Measurements from ENCODE around the gene ITSN1. TPM values are rescaled to one million over a fixed set of nuclear protein-coding genes. Genes with fewer than 3 reads are reported as not detected.
A peak's percentile ranks its signal among the peaks of the same experiment; 100 is the strongest.

ITSN1 gene
- total and polyA plus RNA-seq, 2 experiments from 2014 or later = 77.9 to 95.7 TPM

- H3K4me1 ChIP-seq (ENCODE audit: insufficient read depth) = peaks cover 44% of the 10 kb centered on the region
- H3K4me3 ChIP-seq = no peak overlapping the region
- H2AFZ ChIP-seq = no peak overlapping the region
- DNase-seq (ENCODE audit: low spot score) = no peak
- H3K9me3 Mint-ChIP-seq = no peaks in the 10 kb centered on the region; the same call in 2 of the 3 replicates
- no peaks in the 10 kb centered on the region for H3K27me3 ChIP-seq (ENCODE audit: insufficient read depth)
- H3K4me2 ChIP-seq = peak overlapping the region; percentile 5; the same call in 1 of the 2 replicates
- TF ChIP-seq POLR2AphosphoS5 (IDR thresholded peaks at IDR 0.05; ENCODE audit: low read depth) (no peak), ZNF331 (CRISPR knock-in tag; IDR thresholded peaks at IDR 0.05; ENCODE audit: low read depth) (no peak), REST (IDR thresholded peaks at IDR 0.05; ENCODE audit: unreplicated experiment) (no peak), JUNB (IDR thresholded peaks at IDR 0.05; ENCODE audit: unreplicated experiment) (no peak), EZH2 (IDR thresholded peaks at IDR 0.05; ENCODE audit: low read depth, unreplicated experiment) (no peak), STAT1 (IDR thresholded peaks at IDR 0.05; ENCODE audit: unreplicated experiment) (no peak), NANOG (IDR thresholded peaks at IDR 0.05; ENCODE audit: borderline replicate concordance) (no peak), ZNF462 (CRISPR knock-in tag; IDR thresholded peaks at IDR 0.05) (no peak), CREB1 (CRISPR knock-in tag; IDR thresholded peaks at IDR 0.05; ENCODE audit: low read depth) (no peak), ZNF114 (CRISPR knock-in tag; IDR thresholded peaks at IDR 0.05) (no peak), CTCF (conservative IDR thresholded peaks at IDR 0.05; ENCODE audit: low read depth in 2 of 2) (no peak), EZH2phosphoT487 (IDR thresholded peaks at IDR 0.05; ENCODE audit: unreplicated experiment) (no peak), ETS1 (IDR thresholded peaks at IDR 0.05) (no peak)
- no peaks in the 10 kb centered on the region; the same call in 2 of the 3 replicates for H3K36me3 Mint-ChIP-seq (ENCODE audit: low read depth)
- H3K27me3 Mint-ChIP-seq (ENCODE audit: insufficient read depth, low read depth, poor library complexity) = peaks cover 7% of the 10 kb centered on the region
- no peak overlapping the region for H3K27ac ChIP-seq (ENCODE audit: low read depth)
- no peaks in the 10 kb centered on the region for H3K36me3 ChIP-seq (ENCODE audit: insufficient read depth)
- no peak overlapping the region for H3K4me3 Mint-ChIP-seq
- no peak for ATAC-seq
- no peaks in the 10 kb centered on the region for H3K9me2 ChIP-seq (ENCODE audit: insufficient read depth)
- peaks cover 35% of the 10 kb centered on the region for H4K20me1 ChIP-seq (replicated peaks; ENCODE audit: insufficient read depth)
- peaks cover 100% of the 10 kb centered on the region for H3K79me2 ChIP-seq (replicated peaks; ENCODE audit: insufficient read depth)
- H3K27ac Mint-ChIP-seq = no peak overlapping the region
- H3F3A ChIP-seq (replicated peaks; ENCODE audit: low read depth) = no peaks in the 10 kb centered on the region
- H3K4me1 Mint-ChIP-seq = peaks cover 56% of the 10 kb centered on the region
Measured at GRCh38 chr21:33695813-33696212, 53.5 kb downstream of the ITSN1 start.
